Activated CD4-positive, alpha-beta T cell treated with anti-CD3 and anti-CD28 coated beads, Interleukin-2, amount 10 ng/mL, durations not matched to agents 24 days and 14 days (primary cell): Measurements from ENCODE around the gene TMUB1. TPM values are rescaled to one million over a fixed set of nuclear protein-coding genes. Genes with fewer than 3 reads are reported as not detected.

Experiments used
- DNase-seq: peaks from one replicate; pipeline ENCODE4 v3.0.0; 2022
- H3K27ac Mint-ChIP-seq: one replicate; pipeline ENCODE4 v1.8.0; 2022; ENCODE audit warnings: mild to moderate bottlenecking, mixed read lengths
- H3K27me3 Mint-ChIP-seq: one replicate; pipeline ENCODE4 v1.8.0; 2022; ENCODE audit warnings: mixed read lengths
- H3K36me3 Mint-ChIP-seq: one replicate; pipeline ENCODE4 v1.8.0; 2022; ENCODE audit warnings: low read depth, mild to moderate bottlenecking, mixed read lengths
- H3K4me1 Mint-ChIP-seq: one replicate; pipeline ENCODE4 v1.8.0; 2021; ENCODE audit warnings: mixed read lengths
- H3K4me3 Mint-ChIP-seq: one replicate; pipeline ENCODE4 v1.8.0; 2022; ENCODE audit warnings: mild to moderate bottlenecking, moderate library complexity, mixed read lengths
- H3K9me3 Mint-ChIP-seq: one replicate; pipeline ENCODE4 v1.8.0; 2021; ENCODE audit warnings: mixed read lengths
- intact Hi-C: fragments of 100-400 bp; cut with micrococcal nuclease; formaldehyde crosslinking; loops from one replicate; pipeline ENCODE4 v1.15.1; 2023
- total RNA-seq: library from RNA; stranded (reverse); gene quantifications from 2 replicates; pipeline ENCODE4 v1.2.3, GENCODE V29; 2022

TMUB1 gene
- total RNA-seq, 1 donor from 2014 or later = 59.2 TPM

DNA sequence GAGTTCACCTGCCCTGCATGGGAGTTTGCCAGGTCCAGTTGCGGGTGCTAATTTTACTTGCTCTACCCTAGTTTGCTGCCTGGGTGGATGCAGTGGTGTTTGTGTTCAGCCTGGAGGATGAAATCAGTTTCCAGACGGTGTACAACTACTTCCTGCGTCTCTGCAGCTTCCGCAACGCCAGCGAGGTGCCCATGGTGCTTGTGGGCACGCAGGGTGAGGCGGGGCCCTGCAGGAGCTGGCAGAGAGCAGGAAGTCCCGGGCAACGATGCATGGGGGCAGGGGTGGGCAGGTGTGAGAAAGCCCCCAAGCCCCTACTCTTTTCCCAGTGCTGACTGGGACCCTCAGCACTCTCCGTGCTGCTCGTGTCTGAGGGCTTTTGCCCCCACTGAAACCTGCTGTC is 34.3 kb upstream of the TMUB1 start:
- DNase-seq = no peak
- peaks cover 12% of the 10 kb centered on the region for H3K36me3 Mint-ChIP-seq
- no peaks in the 10 kb centered on the region for H3K9me3 Mint-ChIP-seq
- no peak overlapping the region for H3K4me3 Mint-ChIP-seq
- H3K4me1 Mint-ChIP-seq = no peaks in the 10 kb centered on the region
- peaks cover 16% of the 10 kb centered on the region for H3K27me3 Mint-ChIP-seq
- H3K27ac Mint-ChIP-seq = no peak overlapping the region
- intact Hi-C loops = loop anchor here (10.0 kb wide), 1 partner anchor 143 kb away; the partner anchor contains the start of gene KCNH2

- Mint-ChIP-seq H3K4me3 (no peak overlapping the region), H3K27me3 (peaks cover 16% of the 10 kb centered on the region), H3K4me1 (no peaks in the 10 kb centered on the region), H3K9me3 (no peaks in the 10 kb centered on the region), H3K36me3 (peaks cover 12% of the 10 kb centered on the region), H3K27ac (no peak overlapping the region)
- intact Hi-C loops = loop anchor here (10.0 kb wide), 1 partner anchor 142 kb away; the partner anchor contains the start of gene KCNH2
- DNase-seq = no peak
Measured at GRCh38 chr7:151116603-151117440, 33.5 kb upstream of the TMUB1 start.

- Mint-ChIP-seq H3K36me3 (peaks cover 10% of the 10 kb centered on the region), H3K4me1 (no peaks in the 10 kb centered on the region), H3K27me3 (peaks cover 16% of the 10 kb centered on the region), H3K27ac (no peak overlapping the region), H3K4me3 (peak overlapping the region; percentile 30), H3K9me3 (no peaks in the 10 kb centered on the region)
- intact Hi-C loops = loop anchor here (10.0 kb wide), 1 partner anchor 141 kb away; the partner anchor contains the start of gene KCNH2
- DNase-seq = no peak
Measured at GRCh38 chr7:151115836-151116418, 32.6 kb upstream of the TMUB1 start.

DNA sequence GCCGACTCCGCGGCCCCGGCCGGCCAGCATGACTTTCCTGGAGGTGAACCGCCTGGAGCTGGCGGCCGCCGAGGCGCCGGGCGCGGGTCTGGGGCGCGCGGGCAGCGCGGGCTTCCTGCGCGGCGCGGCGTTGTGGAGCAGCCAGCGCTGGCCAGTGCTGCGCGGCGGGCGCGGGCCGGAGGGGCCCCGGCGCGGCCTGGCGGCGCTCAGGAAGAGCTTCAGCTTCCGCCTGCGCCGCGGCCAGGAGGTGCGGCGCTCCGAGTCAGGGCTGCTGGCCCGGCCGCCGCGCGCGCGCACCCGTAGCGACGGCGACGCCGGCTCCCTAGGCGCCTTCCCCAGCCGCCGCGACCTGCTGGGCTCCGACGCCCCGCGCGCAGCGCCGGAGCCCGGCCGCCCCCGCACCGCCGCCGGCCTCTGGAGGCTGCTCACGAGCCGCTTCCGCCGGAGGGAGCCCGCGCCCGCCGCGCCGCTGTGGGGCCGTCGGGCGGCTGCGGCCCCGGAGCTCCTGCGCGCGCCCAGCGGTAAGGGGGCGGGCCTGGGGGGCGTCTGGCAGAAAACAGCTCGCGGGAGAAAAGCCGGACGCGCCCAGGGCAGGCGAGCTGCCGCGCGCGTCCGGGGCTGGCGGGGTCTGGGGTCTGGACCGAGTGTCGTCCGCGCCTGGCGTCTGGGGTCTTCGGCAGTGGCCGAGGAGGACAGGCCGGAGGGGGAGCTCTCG is 32.0 kb upstream of the TMUB1 start:
- intact Hi-C loops = loop anchor here (10.0 kb wide), 1 partner anchor 140 kb away; the partner anchor contains the start of gene KCNH2
- Mint-ChIP-seq H3K9me3 (no peaks in the 10 kb centered on the region), H3K4me3 (peak overlapping the region; percentile 30), H3K27ac (no peak overlapping the region), H3K36me3 (peaks cover 4% of the 10 kb centered on the region), H3K4me1 (peaks cover 3% of the 10 kb centered on the region), H3K27me3 (peaks cover 16% of the 10 kb centered on the region)
- peak; percentile 74 for DNase-seq

DNA sequence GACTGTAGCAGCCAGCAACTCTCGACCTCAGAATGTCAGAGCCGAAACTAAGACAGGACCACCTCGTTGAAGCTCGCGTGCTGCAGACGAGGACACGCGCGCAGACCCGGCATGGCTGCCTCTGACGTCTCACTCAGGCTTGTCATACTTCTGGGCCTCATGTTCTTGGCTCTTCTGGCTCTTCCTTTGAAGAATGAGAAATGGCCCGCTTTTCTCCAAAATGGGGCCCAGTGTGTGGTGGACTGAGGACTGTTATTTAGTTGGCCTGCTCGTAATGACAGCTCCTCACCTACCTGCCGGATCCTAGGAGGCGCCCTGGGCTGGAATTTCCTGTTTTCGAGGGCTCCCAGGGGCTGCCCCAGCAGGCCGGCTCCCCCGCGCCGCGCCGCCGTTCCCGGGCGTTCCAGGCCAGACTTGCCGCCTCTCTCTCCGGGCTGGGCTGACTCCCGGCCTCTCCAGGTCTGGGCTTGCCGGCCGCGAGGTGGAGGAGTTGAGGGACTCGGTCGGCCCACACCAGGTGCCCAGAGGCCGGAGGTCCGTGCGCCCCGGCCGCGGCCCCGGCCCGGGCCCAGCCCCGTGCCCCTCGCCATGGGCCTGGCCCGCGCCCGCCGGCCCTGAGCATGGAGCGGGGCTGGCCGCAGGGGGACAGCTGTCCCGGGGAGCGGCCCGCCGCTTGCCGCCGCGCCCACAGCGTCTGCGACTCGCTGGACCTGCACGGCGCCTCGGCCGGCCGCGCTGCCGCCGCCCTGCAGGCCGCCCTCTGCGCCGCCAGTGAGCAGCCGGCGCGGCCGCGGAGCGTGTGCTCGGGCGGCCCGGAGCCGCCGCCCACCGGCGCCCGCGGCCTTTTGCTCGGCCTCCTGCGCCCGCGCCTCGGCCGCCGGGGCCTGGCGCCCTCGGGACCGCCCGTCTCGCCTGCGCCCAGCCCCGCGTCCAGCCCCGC is 31.1 kb upstream of the TMUB1 start:
- peaks cover 3% of the 10 kb centered on the region for H3K4me1 Mint-ChIP-seq
- peaks cover 2% of the 10 kb centered on the region for H3K36me3 Mint-ChIP-seq
- H3K9me3 Mint-ChIP-seq = no peaks in the 10 kb centered on the region
- peaks cover 16% of the 10 kb centered on the region for H3K27me3 Mint-ChIP-seq
- intact Hi-C loops = loop anchor here (5.0 to 10.0 kb wide), 2 partner anchors 140 to 217 kb away; partner anchors contain the start of gene KCNH2
- no peak for DNase-seq
- no peak overlapping the region for H3K4me3 Mint-ChIP-seq
- no peak overlapping the region for H3K27ac Mint-ChIP-seq

DNA sequence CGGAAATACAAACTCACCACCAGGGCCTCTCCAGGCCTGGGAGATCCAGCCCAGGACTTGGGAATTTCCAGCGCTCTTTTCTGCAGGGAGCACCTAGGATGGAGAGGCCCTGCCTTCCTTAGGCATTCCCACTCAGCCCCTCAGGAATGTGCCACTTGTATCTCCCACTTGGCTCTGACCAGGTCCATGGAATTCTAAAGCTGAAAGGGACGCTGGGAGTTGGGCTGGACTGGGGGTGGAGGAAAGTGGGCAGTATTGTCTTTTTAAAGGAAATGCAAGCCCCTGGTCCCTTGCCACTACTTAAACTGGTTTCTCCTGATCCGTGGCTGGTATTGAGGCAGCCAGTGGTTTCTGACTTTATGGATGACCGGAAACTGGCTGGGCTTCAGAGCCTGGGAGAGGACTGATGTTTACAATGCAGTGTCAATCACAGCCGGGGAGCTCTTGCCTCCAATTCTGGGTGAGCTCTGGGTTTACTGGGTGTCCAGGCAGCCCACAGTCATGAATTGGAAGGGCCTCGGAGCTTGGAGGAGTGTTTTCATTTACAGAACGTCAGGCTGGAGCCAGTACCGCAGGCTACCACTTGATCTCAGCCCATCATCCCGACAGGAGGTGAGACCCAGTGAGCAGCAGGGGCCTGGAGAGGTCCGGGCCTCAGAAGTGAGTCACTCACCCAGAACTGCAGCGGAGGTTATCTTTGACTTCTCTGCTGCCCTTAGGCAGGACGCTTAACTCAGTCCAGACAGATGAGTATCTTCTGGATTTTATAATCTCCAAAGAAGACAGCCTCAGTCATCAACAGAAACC is 30.3 kb upstream of the TMUB1 start:
- Mint-ChIP-seq H3K27ac (no peak overlapping the region), H3K9me3 (no peaks in the 10 kb centered on the region), H3K27me3 (peaks cover 16% of the 10 kb centered on the region), H3K36me3 (no peaks in the 10 kb centered on the region), H3K4me1 (peaks cover 3% of the 10 kb centered on the region), H3K4me3 (no peak overlapping the region)
- DNase-seq = no peak
- intact Hi-C loops = loop anchor here (5.0 to 10.0 kb wide), 2 partner anchors 139 to 216 kb away; partner anchors contain the start of gene KCNH2

- Mint-ChIP-seq H3K4me3 (no peak overlapping the region), H3K27me3 (peaks cover 16% of the 10 kb centered on the region), H3K27ac (no peak overlapping the region), H3K4me1 (peaks cover 3% of the 10 kb centered on the region), H3K9me3 (no peaks in the 10 kb centered on the region), H3K36me3 (no peaks in the 10 kb centered on the region)
- peak; percentile 93 for DNase-seq
- intact Hi-C loops = loop anchor here (1.0 to 10.0 kb wide), 5 partner anchors 19 to 214 kb away; partner anchors contain the start of genes ABCB8 and KCNH2
Measured at GRCh38 chr7:151110941-151111645, 27.8 kb upstream of the TMUB1 start.

DNA sequence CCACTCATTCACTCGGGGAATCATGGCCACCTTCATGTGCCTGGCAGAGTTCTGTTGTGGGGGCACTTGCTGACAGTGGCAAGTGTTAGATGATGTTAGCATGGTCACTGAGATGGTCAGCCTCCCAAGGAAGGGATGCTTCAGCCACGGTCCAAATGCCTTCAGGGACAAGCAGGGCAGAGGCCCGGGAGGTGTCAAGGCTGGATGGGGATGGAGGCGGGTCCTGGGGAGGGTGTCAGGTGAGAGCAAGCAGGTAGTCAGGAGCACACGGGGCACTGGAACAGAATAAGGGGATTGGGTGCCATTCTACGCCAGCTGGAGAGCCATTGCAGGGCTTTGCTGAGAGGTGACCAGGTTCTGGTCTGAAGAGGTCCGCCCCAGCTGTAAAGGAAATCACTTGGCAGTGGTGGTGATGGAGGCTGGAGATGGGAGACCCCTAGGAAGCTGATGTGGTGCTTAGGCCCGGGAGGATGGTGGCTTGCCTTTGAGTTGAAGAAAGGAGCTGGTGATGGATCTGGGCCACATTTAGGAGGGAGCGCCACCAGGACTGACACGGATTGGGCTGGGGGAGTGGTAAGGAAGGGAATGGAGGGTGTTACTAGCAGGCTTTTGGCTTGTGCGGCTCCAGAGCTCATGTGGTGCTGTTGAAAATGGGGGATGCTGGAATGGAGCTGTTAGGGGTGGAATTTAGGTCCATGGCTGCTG is 27.1 kb upstream of the TMUB1 start:
- intact Hi-C loops = loop anchor here (2.0 to 10.0 kb wide), 3 partner anchors 22 to 213 kb away; partner anchors contain the start of gene KCNH2
- Mint-ChIP-seq H3K4me1 (peaks cover 3% of the 10 kb centered on the region), H3K36me3 (no peaks in the 10 kb centered on the region), H3K4me3 (no peak overlapping the region), H3K27me3 (peaks cover 11% of the 10 kb centered on the region), H3K9me3 (no peaks in the 10 kb centered on the region), H3K27ac (no peak overlapping the region)
- DNase-seq = no peak

DNA sequence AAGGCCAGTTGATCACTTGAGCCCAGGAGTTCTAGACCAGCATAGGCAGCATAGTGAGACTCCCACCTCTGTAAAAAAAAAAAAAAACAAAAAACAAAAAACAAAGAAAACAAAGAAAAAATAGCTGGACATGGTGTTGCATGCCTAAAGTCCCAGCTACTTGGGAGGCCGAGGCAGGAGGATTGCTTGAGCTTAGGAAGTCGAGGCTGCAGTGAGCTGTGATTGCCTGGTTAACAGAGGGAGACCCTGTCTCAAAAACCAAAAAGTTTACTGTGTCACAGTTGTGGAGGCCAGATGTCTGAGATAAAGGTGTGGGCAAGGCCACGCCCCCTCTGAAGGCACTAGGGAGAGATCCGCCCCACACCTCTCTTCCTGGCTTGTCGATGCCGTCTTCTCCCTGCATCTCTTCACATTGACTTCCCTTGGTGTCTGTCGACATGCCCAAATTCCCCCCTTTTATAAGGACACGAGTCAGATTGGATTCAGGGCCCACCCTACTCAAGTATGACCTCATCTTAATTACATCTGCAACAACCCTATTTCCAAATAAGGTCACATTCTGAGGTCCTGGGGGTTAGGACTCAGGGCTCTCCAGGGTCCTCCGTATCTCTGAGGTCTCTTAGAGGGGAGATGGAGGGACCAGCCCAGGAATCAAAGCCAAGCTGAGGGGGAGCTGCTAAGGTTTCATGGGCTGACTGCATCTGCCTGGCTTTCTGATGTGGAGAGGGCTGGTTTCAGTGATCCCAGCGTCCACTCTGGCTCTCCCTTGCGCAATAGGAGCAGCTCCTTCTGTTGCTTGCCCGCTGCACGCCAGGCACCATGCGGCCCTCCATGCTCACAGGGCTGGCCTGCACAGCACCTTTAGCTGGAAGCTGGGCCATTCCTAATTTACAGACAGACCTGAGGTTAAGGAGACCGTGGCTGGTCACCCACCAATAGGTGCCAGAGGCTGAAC is 26.1 kb upstream of the TMUB1 start:
- H3K9me3 Mint-ChIP-seq = no peaks in the 10 kb centered on the region
- intact Hi-C loops = loop anchor here (2.0 to 10.0 kb wide), 3 partner anchors 21 to 212 kb away; partner anchors contain the start of gene KCNH2

DNA sequence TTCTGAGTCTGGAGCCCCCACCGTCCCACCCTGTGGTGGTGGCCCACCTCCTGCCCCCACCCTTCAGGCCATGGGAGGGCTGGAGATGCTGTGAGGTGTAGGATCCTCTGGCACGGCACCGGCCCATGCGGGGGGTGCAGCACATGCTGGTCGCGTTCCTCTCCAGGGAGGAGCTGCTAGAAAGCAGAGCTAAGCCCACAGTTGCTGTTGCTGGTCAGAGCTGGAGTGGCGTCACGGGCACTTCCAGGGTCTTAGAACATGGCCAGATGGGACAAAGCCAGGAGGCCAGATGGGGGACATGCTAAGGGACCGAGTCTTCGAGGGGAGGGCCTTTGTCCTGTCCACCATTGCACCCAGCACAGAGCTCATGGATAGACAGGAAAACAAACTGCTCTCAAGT is 24.6 kb upstream of the TMUB1 start:
- DNase-seq = no peak
- Mint-ChIP-seq H3K4me1 (peaks cover 5% of the 10 kb centered on the region), H3K9me3 (no peaks in the 10 kb centered on the region), H3K27me3 (peaks cover under 1% of the 10 kb centered on the region), H3K36me3 (no peaks in the 10 kb centered on the region), H3K4me3 (no peak overlapping the region), H3K27ac (no peak overlapping the region)
- intact Hi-C loops = no loop called here

More for the DNA sequence above, 26.1 kb upstream of the TMUB1 start:
- H3K27ac Mint-ChIP-seq = no peak overlapping the region
- peaks cover 5% of the 10 kb centered on the region for H3K4me1 Mint-ChIP-seq
- no peaks in the 10 kb centered on the region for H3K36me3 Mint-ChIP-seq
- H3K27me3 Mint-ChIP-seq = peaks cover 11% of the 10 kb centered on the region
- DNase-seq = no peak
- H3K4me3 Mint-ChIP-seq = no peak overlapping the region
